Amygdala (tissue), 56 donors: ENCODE data around the gene RNF26.

Source experiments
- DNase-seq, 56 donors: peaks; one replicate each; lab custom pipeline; 2025; lab: John Stamatoyannopoulos, UW

Gene RNF26

DNA sequence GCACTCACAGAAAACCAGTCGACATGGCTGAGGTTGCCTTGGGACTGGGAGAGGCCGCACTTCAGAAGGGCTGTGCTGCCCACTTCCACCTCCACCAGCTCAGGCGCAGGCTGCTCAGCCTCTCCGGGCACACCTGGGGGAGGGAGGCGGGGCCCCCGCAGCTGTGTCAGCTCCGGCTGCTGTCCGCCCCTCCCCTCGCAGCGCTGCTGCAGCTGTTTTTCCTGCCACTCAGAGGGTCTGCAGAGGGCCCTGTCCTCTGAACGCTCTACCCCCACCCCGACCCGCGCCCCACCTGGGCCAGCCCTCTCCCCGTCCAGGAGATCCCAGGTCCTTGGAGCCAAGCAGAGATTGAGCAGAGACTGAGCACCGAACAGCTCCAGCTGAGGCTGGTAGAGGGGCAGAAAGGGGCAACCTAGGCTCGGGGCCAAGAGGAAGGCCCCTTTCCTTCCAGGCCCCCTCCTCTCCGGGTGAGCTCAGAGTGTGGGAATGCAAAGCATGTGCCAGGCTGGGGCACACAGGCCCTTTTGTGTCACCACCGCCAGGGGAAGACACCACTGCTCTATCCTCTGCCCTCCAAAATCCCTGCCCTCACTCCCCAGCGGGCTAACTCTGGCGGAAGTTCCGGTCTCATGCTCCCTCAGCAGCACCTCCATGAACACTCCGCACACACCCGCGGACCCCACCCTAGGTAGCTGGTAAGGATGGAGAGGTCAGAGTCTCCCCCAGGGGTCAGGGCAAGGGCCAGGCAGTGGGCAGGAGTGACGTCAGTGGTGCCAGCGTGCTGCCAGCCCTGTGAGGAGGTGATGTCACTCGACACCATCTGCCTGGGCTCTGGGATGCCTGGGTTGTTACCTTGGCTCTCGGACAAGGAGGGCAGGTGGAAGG, 19.0 kb upstream of the RNF26 start:
- peak in 40 of 56 donors; percentile 45 to 95 (median 72) for DNase-seq

DNA sequence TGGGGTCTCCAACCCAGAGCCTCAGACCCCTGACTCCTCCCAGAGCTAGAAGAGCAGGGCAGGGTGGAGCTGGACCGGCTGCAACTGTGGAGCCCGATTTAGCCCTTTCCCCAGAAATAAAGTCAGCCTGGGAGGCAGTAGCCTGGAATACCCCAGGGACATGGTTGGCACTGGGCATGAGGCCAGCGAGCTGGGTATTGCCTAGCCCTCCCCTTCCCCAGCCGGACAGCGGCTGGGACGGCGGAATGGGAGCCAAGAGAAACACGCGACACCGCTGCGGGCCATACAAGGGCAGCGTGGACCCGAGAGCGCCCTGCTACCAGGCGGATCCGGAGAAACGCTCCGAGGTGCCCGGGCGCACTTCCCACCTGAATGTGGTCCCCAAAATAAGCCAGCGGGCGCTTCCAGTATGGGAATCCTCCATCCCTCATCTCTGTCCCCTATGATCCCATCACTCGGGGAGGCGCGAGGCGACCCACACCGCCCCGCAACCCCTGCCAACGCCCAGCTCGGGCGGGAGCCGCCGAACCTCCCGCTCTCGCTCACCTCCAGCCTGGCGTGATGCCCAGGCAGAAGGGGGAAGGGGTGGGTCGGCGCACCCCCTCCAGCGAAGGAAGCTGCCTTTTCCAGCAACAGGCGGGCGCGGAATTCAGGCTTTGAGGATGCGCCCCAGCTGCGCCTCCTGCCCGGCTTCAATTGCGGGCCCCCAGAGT, 18.2 kb upstream of the RNF26 start:
- peak in 48 of 56 donors; percentile 31 to 93 (median 74) for DNase-seq

DNA sequence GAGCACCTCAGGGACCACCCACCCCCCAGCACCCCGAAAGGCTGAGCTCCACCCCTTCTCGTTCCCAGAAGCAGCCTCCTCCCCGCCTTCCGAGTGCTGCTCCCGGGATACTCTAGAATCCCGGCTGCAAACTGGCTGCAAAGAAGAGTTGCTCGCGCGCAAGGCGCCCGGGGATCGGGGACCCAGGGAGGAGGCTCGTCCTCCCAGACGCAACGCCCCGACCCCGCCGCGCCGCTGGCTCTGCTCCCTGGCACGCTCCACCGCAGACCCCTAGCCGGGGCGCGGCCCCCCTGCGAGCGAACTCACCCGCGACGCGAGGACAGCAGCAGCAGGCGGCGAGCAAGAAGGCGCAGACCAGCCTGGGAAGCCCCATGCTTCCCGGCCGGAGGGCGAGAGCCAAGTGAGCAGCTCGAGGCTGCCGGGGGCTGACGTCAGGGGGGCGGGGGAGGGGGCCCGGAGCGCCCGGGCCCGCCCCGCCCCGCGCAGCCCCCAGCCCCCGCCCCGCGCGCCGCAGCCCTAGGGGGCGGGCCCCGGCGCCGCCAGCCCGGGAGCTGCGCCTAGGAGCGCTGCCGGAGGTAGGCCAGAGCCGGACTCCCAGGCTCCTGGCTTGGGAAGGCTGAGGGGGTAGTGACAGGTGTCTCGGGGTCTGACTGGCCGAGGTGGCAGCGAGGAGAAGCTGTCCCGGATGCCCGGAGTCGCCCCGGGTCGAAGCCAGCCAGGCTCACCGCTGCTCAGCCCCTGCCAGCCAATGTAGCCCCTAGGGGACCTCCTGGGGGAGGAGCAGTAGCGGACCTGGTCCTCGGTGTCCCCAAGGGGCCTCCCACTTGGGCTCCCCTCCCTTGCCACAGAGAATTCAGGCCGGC, 17.4 kb upstream of the RNF26 start, which contains the start of gene MCAM:
Gene MCAM, minus strand, starts transcription at position 402 of the 863 bp plus-strand sequence. Its CDS starts 29 bp downstream, at position 373.
- DNase-seq = peak in 23 of 56 donors; percentile 23 to 72 (median 51)

- no peak for DNase-seq
These were observed 16.6 kb upstream of the RNF26 start for GRCh38 chr11:119317592-119318239.

- peak in 3 of 56 donors; percentile 15 to 41 (median 22) for DNase-seq
These were observed 15.8 kb upstream of the RNF26 start for GRCh38 chr11:119318240-119319135.

DNA sequence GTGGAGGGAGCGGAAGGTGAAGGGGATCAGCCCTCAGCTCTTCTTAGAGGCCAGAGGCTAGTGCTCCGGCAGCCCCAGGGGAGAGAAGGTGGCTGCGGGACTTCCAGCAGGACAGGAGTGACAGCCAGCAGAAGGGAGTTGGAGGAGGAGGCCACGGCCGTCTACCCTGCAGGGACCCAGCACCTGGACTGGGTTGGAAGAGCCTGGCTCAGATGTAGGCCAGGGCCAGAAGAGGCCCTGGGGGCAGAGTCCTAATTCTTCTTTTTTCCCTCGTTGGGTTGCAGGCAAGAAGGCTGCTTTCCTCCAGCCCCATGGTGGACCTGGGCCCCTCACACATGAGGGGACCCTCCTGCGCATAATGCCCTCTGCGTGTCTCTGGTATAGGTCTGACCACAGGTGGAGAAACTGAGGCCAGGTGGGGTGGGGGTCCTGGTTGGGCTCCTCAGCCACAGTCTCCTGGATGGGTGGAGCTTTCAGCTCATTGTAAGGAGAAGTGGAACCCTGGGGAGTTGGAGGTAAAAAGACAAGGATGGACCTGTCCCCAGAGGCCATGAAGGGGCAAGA, 15.1 kb upstream of the RNF26 start:
- no peak for DNase-seq

DNA sequence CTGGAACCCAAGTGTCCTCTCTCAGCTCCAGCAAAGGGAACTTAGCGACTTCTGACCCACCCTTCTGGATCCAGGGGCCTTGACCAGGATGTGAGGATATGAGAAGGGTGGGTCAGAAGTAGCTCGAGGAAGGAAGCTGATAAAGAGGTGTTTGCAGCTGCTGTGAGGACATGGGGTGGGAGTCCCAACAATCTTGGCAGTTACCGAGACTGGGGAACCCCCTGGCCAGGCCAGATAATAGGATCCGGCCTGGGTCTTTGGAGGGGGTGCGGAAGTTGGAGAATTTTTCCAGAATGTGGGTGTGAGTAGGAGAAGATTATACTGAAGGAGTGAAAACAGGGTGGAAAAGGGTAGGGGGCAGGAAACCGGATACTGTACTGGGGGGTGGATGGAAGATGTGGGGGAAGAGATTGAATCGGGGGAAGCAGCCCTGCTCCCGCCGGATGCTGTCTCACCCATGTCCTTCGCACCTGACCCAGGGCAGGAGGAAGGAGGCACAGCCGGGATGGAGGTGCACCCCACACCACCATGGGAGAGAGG, 14.6 kb upstream of the RNF26 start:
- no peak for DNase-seq

DNA sequence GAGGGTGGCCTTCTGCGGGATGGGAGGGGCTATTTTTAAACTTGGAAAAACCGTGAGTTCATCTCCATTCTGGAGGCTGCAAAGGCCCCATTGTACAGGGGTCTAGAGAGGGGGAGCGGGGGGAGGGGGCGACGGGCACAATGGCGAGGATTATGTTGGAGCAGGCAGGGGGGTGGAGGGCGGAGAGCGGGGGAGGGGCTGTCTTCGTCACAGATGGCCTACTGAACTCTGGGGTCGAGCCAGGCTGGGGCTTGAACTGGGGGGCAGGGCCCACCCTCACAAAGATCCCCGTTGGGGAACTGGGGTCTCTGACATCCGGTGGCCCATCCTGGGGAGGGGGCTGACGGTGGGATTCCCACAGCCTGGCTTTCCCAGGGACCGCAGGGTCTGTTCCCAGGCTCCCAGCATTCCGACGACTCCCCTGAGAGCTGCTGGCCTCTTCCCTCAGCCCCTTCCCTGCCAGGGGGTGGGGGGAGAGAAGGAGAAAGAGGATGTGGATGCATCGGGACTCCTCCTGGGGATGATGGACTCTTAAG, 14.0 kb upstream of the RNF26 start:
- DNase-seq = peak in 45 of 56 donors; percentile 36 to 87 (median 67)

DNA sequence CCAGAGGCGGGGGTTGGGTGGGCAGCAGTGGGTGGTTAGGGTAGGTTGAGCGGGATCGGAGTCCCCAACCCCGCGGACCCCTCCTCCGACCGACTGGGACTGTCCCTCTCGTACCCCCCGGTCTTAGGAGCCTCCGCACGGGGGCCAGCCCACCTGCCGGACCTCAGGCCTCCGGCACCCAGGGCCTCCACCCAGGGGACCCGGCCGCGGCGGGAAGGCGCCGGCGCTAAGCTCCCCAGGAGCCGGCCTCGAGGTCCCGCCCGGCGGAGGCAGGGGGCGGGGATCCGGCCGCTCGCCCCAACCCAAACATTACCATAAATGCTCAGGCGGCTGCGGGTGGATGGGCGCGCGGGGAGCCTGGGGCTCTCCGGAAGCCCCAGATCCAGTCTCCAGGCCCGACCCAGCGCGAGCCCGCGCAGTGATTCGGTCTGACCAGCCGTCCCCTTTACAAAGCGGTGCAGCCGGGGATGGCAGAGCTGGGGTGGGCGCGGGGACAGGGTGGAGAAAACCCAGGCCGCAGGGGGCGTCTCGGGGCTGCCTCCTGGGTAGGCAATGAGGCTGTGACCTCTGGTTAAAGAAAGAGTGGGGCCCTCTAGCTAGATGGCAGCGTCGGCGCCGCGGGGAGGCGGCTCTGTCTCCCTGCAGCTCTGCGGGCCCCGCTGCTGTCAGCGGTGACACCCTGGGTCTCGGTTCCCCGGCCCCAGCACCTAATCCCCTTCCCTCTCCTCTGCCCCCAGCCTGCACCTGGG, 13.4 kb upstream of the RNF26 start:
- DNase-seq = peak in 17 of 56 donors; percentile 24 to 73 (median 58)

DNA sequence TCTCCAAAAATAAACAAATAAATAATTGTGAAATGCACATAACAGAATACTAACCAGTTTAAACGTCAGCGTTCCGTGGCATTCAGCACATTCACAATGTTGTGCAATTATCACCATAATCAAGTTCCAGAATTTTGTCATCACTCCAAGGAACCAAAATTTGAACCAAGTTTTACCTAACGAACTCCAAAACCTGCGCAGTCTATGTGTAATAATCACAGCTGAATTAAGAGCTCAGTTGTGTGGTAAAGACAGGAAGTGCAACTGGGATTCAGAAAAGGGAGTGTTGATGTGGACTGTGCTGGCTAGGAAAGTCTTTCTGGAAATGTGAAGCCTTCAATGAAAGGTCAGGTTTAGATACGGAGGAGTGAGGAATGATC, 12.0 kb upstream of the RNF26 start:
- no peak for DNase-seq

DNA sequence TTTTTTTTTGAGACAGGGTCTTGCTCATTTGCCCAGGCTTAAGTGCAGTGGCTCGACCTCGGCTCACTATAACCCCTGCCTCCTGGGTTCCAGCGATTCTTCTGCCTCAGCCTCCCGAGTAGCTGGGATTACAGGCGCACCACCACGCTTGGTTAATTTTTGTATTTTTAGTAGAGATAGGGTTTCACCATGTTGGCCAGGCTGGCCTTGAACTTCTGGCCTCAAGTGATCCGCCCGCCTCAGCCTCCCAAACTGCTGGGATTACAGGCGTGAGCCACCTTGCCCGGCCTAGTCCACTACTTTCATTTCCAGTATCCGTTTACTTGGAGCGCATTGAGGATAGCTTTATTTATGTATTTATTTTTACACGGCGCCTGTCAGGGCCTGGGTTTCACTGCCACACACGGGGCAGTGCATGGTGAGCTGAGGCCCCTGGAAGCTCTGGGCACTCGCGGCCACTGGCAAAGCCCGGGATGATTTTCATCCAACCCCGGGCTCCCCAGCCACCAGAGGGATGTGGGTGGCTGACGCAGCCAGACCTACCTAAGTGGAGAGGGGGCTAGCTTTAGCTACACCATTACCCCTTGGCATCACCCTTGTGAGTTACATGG, 11.3 kb upstream of the RNF26 start:
- DNase-seq = no peak

DNA sequence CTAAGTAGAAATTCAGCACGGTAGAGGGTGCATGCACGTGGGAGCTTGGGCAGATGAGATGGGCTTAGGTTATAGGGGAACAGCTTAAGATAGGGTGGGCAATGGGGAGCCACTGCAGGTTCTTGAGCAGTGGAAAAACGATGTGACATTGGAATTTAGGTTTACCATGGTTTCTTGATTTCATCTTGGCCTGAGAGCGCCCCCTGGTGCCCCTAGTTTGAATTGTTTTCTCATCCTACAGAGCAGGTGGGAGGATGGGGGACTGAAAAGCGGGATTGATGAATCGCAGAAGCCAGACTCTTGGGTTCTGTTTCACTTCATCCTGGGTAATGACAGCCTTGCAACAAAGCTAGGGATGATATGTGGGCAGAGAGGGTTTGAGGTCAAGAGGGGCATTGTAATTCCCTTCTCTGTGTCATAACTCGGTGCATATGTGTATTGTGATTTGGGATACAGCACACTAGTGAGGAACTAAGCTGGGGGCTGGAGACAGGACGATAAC, 10.7 kb upstream of the RNF26 start:
- peak in 41 of 56 donors; percentile 31 to 88 (median 56) for DNase-seq

GRCh38 chr11:119324189-119324588, 10.1 kb upstream of the RNF26 start:
- DNase-seq = no peak

GRCh38 chr11:119329320-119329719, 5.0 kb upstream of the RNF26 start:
- DNase-seq = no peak

DNA sequence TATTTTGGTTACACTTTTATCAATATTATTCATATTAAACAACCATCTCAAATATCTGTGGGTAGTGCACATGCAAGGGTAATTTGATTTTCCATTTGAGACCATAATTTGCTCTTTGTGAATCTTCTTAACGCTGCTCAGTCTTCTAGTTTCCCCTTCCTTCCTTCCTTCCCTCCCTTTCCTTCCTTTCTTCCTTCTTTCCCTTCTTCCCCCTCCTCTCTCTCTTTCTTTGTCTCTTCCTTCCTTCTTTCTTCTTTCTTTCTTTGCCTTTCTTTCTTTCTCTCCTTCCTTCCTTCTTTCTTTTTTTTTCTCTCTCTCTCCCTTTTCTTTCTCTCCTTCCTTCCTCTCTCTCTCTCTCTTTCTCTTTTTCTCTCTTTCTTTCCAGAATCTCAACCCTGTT, 4.1 kb upstream of the RNF26 start:
- DNase-seq = no peak

DNA sequence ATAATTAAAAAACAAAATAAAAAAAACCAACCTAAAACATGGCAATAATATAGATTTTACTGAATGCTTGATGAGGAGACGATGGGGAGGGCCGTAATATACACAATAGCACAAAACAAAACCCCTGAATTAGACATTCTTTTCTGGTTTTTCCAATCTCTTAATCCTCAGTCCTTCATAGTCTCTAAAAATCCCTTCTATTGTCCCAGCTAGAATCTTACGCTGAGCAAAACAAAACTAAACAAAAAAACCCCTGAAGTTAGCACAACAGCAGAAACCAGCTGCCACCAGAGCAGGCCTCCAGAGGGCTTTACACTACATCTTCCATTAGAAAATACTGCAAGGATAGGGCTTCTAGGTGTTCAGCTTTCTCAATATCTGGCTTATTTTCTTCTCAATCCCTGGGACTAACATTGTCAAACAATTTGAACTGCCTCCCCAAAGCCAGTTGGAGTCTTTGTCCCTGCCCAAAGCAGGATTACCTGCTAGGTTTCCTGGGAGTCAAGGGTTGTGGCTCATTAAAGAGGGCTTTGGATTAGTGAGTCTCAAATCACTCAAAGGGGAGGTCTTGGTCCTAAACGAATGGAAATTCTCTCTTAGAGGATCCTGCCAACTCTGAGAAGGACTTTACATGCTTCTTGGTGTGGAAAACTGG, 2.1 kb upstream of the RNF26 start:
- no peak for DNase-seq
